NCI-H446 treated with DMSO at 0.1 percent for 48 hours (cell line): ENCODE measurements around the gene OR10V1.

ENCODE experiments used
- DNase-seq: peaks from one replicate; lab custom pipeline; 2025; lab: John Stamatoyannopoulos, UW

The OR10V1 gene

DNA sequence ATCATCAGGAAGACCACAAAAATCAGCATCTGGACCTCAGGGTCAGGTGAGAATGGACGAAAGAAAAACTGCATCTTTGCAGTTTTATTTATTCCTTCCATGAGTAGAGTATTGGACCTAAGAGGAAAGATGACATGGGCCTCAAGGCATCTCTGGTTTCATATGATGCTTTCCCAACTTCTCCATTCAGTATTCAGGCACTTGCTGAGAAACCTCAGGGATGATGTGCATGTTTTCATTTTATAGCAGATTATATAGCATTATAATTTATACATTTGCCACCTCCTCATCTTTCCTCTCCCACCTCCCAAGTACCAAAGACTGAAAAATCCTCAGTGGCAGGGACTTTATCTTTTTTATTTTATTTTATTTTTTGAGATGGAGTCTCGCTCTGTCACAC is at the start of gene OR10V1:
TSS of gene OR10V1 (minus strand) at position 101 of the 400 bp plus-strand sequence. CDS start at position 101, 0 bp downstream.
- DNase-seq: no peak

- DNase-seq: no peak
Observed at GRCh38 chr11:59761993-59762392, 48.3 kb upstream of the OR10V1 start.

GRCh38 chr11:59760771-59761170 is 47.1 kb upstream of the OR10V1 start:
- DNase-seq: no peak

DNA sequence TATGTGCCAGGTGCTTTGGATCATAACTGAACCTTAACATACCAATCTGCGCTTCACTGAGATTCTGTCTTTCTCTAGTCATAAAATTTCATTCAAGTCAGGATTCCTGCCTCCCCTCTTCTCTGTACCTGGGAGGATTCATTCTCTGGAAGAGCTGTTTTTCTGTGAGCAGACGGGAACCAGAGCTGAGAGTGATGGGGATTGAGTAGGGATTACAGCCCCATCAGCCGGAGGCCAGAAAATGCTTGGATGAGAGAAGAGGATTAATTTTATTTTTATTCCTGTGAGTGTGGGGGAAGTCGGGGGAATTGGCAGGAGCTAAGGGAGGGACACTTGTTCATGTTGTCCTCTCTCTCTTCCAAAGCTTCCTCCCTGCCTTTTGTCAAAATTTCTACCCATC is 46.3 kb upstream of the OR10V1 start:
- DNase-seq: no peak

DNA sequence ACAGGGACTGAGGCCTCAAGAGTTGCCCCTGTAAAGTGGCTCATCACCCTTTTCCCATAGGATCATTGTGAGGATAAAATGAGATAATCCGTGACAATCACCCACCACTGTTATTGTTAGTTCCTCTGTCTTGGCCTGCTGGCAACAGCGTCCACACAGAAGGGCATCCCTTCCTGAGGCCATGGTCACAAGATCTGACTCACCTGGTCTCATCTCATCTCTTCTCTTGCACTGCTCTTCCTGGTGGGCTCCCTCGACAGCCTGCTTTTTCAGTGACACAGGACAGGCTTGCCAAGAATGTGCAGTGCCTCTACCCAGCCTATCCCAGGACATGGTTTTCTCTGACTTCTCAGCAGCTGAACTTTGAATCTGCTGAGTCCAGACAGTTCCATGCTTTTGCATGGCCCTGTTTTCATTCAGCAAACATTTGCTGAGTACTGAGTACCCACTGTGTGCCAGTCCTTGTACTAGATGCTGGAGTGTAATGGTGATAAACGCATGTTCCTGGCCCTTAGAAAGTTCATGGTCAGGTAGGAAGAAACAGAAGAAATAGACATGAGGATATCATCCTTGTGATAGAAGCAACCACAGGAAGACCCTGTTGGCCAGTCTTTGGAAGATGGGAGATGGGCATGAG is 44.9 kb upstream of the OR10V1 start:
- no peak for DNase-seq

DNA sequence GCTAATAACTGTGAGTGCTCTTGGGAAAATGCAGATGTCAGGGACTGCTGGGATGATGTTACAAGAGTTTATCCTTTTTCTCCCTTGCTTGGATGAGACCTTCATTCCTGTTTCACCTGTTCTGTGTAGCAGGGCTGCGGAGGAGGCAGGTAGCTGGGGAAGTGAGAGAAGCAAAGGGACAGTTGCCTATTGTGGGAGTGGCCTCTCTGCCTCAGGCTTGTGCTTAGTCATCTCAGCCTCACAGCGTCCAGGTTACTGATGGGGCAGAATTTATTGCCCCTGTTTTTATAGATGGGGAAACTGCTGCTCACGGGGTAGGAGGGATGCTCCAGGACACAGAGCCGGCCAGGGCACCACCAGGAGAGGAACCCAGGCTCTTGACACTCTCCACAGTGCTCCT is 43.2 kb upstream of the OR10V1 start:
- DNase-seq: no peak

GRCh38 chr11:59756558-59756840 is 42.9 kb upstream of the OR10V1 start:
- DNase-seq: no peak

- no peak for DNase-seq
Observed at GRCh38 chr11:59755701-59756557, 42.3 kb upstream of the OR10V1 start.

- peak; percentile 33 for DNase-seq
Observed at GRCh38 chr11:59754859-59755700, 41.4 kb upstream of the OR10V1 start, which contains the start of gene STX3. TSS of gene STX3 (plus strand) at chr11:59755376. CDS start at chr11:59755606, 230 bp downstream.

GRCh38 chr11:59754494-59754858 is 40.8 kb upstream of the OR10V1 start:
- no peak for DNase-seq

- DNase-seq: peak; percentile 48
Observed at GRCh38 chr11:59753650-59754493, 40.2 kb upstream of the OR10V1 start.

DNA sequence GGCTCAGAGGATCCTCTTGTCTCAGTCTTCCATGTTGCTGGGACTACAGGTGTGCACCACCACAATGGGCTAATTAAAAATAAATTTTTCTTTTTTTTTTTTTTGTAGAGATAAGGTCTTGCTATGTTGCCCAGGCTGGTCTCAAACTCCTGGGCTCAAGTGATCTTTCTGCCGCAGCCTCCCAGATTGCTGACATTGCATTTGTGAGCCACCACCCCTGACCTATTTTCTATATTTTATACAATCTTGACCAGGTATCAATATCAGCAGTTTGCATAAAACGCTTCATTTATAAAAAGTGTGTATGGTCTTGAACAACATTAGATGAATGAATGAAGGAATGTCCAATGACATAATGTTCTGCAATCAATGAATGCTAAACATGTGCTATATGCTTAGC is 32.5 kb upstream of the OR10V1 start:
- no peak for DNase-seq

- DNase-seq: no peak
Observed at GRCh38 chr11:59730896-59731565, 17.4 kb upstream of the OR10V1 start.

DNA sequence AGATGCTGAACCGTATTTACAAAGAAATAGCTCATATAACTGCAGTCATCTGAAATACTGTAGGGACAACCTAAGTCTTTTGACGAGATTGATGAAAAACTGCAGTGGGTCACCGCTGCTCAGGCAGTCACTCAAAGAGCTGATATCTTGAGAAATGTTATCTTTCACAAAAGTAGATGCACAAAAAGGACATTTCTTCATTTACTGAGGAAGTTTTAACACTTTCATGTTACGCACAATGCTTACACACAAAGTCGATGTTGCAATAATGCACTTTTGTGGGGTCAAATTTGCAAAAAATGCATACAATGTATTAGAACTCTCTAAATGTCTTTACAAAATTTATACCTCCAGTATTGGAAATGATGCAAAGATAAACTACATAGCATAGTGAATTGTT is 16.2 kb upstream of the OR10V1 start:
- DNase-seq: no peak

DNA sequence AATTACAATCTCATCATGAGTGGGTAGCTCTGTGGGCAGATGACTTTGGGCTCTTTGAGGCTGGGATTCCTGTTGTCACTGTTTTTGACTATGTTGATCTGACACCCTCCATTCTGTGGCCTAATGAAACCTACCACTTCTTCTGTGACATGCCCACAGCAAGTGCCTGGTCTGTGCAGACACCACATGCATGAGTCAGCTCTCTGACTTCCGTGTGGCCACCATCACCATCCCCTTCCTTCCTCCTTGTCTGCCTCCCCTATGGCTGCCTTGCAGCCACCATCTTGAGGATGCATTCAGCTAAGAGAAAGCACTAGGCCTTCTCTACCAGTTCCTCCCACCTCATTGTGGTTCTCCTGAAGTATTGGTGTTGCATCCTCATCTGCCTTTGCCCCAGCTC is 15.3 kb upstream of the OR10V1 start:
- no peak for DNase-seq

GRCh38 chr11:59728154-59728553 is 14.5 kb upstream of the OR10V1 start:
- DNase-seq: no peak

- no peak for DNase-seq
Observed at GRCh38 chr11:59727426-59727825, 13.8 kb upstream of the OR10V1 start.

DNA sequence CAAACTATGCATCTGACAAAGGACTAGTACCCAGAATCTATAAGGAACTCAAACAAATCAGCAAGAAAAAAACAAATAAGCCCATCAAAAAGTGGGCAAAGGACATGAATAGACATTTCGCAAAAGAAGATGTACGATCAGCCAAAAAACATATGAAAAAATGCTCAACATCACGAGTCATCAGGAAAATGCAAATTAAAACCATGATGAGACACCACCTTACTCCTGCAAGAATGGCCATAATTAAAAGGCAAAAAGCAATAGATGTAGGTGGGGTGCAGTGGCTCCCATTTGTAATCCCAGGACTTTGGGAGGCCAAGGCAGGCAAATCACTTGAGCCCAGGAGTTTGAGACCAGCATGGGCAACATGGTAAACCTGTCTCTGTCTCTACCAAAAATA is 10.4 kb upstream of the OR10V1 start:
- DNase-seq: no peak

GRCh38 chr11:59719556-59719955 is 5.9 kb upstream of the OR10V1 start:
- no peak for DNase-seq

DNA sequence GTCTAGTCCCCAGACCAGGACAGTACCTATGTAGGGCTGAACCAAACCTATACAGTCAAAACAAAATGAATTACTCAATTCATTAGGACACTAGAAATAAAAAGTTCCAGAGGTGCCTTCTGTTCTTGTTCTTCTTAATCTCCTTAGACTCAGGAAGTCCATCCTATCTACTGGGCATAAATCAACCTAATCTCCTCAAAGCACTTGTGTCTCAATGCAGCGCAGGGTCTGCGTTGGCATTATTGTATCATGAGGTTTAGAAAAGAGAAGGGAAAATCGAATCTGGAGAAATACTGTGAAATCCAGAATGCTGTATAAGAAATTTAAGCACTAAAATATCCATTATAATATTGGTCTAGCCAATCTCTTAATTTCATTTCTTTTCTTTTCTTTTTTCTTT is 2.4 kb upstream of the OR10V1 start:
- DNase-seq: no peak

- DNase-seq: no peak
Observed at GRCh38 chr11:59710136-59710847, 3.4 kb downstream of the OR10V1 start.
